Activated T-helper 2 cell treated with anti-CD3 and anti-CD28 coated beads, Interferon-gamma antibody, Interleukin-2, Interleukin-4, amounts not matched to agents 10 μg/mL and 5 μg/mL and 100 μg/mL, durations not matched to agents 14 hours and 24 hours and 36 hours (primary cell): ENCODE data around the gene CCDC136. TPM values are rescaled to one million over a fixed set of nuclear protein-coding genes. Genes with fewer than 3 reads are reported as not detected.

Experiments
- DNase-seq: peaks from one replicate; pipeline ENCODE4 v3.0.0; 2021; ENCODE audit warnings: low spot score
- H3K27ac Mint-ChIP-seq: one replicate; pipeline ENCODE4 v1.8.0; 2021; ENCODE audit warnings: mixed read lengths
- H3K27me3 Mint-ChIP-seq: one replicate; pipeline ENCODE4 v1.8.0; 2021; ENCODE audit warnings: low read depth, mixed read lengths
- H3K36me3 Mint-ChIP-seq: one replicate; pipeline ENCODE4 v1.8.0; 2021; ENCODE audit warnings: low read depth, mixed read lengths
- H3K4me1 Mint-ChIP-seq: one replicate; pipeline ENCODE4 v1.8.0; 2021; ENCODE audit warnings: low read depth, mixed read lengths
- H3K4me3 Mint-ChIP-seq: one replicate; pipeline ENCODE4 v1.8.0; 2021; ENCODE audit warnings: low read depth, mild to moderate bottlenecking, moderate library complexity, mixed read lengths
- H3K9me3 Mint-ChIP-seq: one replicate; pipeline ENCODE4 v1.8.0; 2021; ENCODE audit warnings: mixed read lengths
- intact Hi-C: fragments of 100-400 bp; cut with micrococcal nuclease; formaldehyde crosslinking; loops from one replicate; pipeline ENCODE4 v1.15.1; 2023
- total RNA-seq: library from RNA; stranded (reverse); gene quantifications from 2 replicates; pipeline ENCODE4 v1.2.3, GENCODE V29; 2022

Gene CCDC136
- total RNA-seq, 1 donor from 2014 or later = 15.5 TPM

GRCh38 chr7:128815289-128815942, 23.6 kb downstream of the CCDC136 start:
- H3K9me3 Mint-ChIP-seq = no peaks in the 10 kb centered on the region
- no peak overlapping the region for H3K27ac Mint-ChIP-seq
- DNase-seq = no peak
- H3K36me3 Mint-ChIP-seq = no peaks in the 10 kb centered on the region
- H3K4me1 Mint-ChIP-seq = no peaks in the 10 kb centered on the region
- intact Hi-C loops = no loop called here
- peaks cover 11% of the 10 kb centered on the region for H3K27me3 Mint-ChIP-seq
- H3K4me3 Mint-ChIP-seq = no peak overlapping the region

- no peaks in the 10 kb centered on the region for H3K9me3 Mint-ChIP-seq
- intact Hi-C loops = no loop called here
- H3K4me3 Mint-ChIP-seq = no peak overlapping the region
- no peaks in the 10 kb centered on the region for H3K36me3 Mint-ChIP-seq
- DNase-seq = no peak
- H3K4me1 Mint-ChIP-seq = no peaks in the 10 kb centered on the region
- H3K27me3 Mint-ChIP-seq = peaks cover 11% of the 10 kb centered on the region
- no peak overlapping the region for H3K27ac Mint-ChIP-seq
Observed at GRCh38 chr7:128818694-128819093, 26.9 kb downstream of the CCDC136 start.

GRCh38 chr7:128821724-128822123, 30.0 kb downstream of the CCDC136 start:
- peaks cover 8% of the 10 kb centered on the region for H3K27me3 Mint-ChIP-seq
- no peak for DNase-seq
- no peaks in the 10 kb centered on the region for H3K9me3 Mint-ChIP-seq
- no peak overlapping the region for H3K4me3 Mint-ChIP-seq
- no peaks in the 10 kb centered on the region for H3K36me3 Mint-ChIP-seq
- intact Hi-C loops = no loop called here
- H3K4me1 Mint-ChIP-seq = no peaks in the 10 kb centered on the region
- no peak overlapping the region for H3K27ac Mint-ChIP-seq

- H3K4me1 Mint-ChIP-seq = peaks cover 4% of the 10 kb centered on the region
- peaks cover 28% of the 10 kb centered on the region for H3K27me3 Mint-ChIP-seq
- no peaks in the 10 kb centered on the region for H3K36me3 Mint-ChIP-seq
- no peak overlapping the region for H3K27ac Mint-ChIP-seq
- no peaks in the 10 kb centered on the region for H3K9me3 Mint-ChIP-seq
- H3K4me3 Mint-ChIP-seq = no peak overlapping the region
- no peak for DNase-seq
- intact Hi-C loops = no loop called here
Observed at GRCh38 chr7:128826512-128826911, 34.7 kb downstream of the CCDC136 start.

- H3K9me3 Mint-ChIP-seq = no peaks in the 10 kb centered on the region
- no peak overlapping the region for H3K27ac Mint-ChIP-seq
- intact Hi-C loops = no loop called here
- DNase-seq = no peak
- H3K27me3 Mint-ChIP-seq = peaks cover 31% of the 10 kb centered on the region
- peaks cover 6% of the 10 kb centered on the region for H3K4me1 Mint-ChIP-seq
- H3K4me3 Mint-ChIP-seq = no peak overlapping the region
- H3K36me3 Mint-ChIP-seq = no peaks in the 10 kb centered on the region
Observed at GRCh38 chr7:128826916-128827247, 35.1 kb downstream of the CCDC136 start.

- Mint-ChIP-seq H3K27ac (no peak overlapping the region), H3K9me3 (no peaks in the 10 kb centered on the region), H3K4me1 (peaks cover 6% of the 10 kb centered on the region), H3K36me3 (no peaks in the 10 kb centered on the region), H3K27me3 (peaks cover 34% of the 10 kb centered on the region), H3K4me3 (no peak overlapping the region)
- intact Hi-C loops = no loop called here
- no peak for DNase-seq
Observed at GRCh38 chr7:128827248-128827958, 35.6 kb downstream of the CCDC136 start.

- no peaks in the 10 kb centered on the region for H3K9me3 Mint-ChIP-seq
- H3K27ac Mint-ChIP-seq = no peak overlapping the region
- H3K4me1 Mint-ChIP-seq = peaks cover 6% of the 10 kb centered on the region
- DNase-seq = no peak
- peaks cover 40% of the 10 kb centered on the region for H3K27me3 Mint-ChIP-seq
- no peak overlapping the region for H3K4me3 Mint-ChIP-seq
- intact Hi-C loops = no loop called here
- H3K36me3 Mint-ChIP-seq = no peaks in the 10 kb centered on the region
Observed at GRCh38 chr7:128827971-128828711, 36.4 kb downstream of the CCDC136 start.

GRCh38 chr7:128829391-128830166, 37.8 kb downstream of the CCDC136 start:
- Mint-ChIP-seq H3K4me3 (no peak overlapping the region), H3K36me3 (no peaks in the 10 kb centered on the region), H3K4me1 (peaks cover 6% of the 10 kb centered on the region), H3K27ac (no peak overlapping the region), H3K27me3 (peaks cover 45% of the 10 kb centered on the region), H3K9me3 (no peaks in the 10 kb centered on the region)
- no peak for DNase-seq
- intact Hi-C loops = no loop called here

GRCh38 chr7:128830231-128831177, 38.7 kb downstream of the CCDC136 start, which contains the start of gene FLNC:
FLNC (plus strand) TSS chr7:128830406; CDS start chr7:128830638, 232 bp downstream.
- Mint-ChIP-seq H3K4me1 (peaks cover 6% of the 10 kb centered on the region), H3K4me3 (peak within 1 kb of the TSS; percentile 17), H3K27me3 (peaks cover 46% of the 10 kb centered on the region), H3K9me3 (no peaks in the 10 kb centered on the region), H3K27ac (no peak within 1 kb of the TSS), H3K36me3 (no peaks in the 10 kb centered on the region)
- no peak for DNase-seq
- intact Hi-C loops = no loop called here

GRCh38 chr7:128831178-128831993, 39.6 kb downstream of the CCDC136 start:
- no peak for DNase-seq
- Mint-ChIP-seq H3K4me1 (peaks cover 6% of the 10 kb centered on the region), H3K9me3 (no peaks in the 10 kb centered on the region), H3K36me3 (no peaks in the 10 kb centered on the region), H3K27me3 (peaks cover 46% of the 10 kb centered on the region), H3K4me3 (peak overlapping the region; percentile 17), H3K27ac (no peak overlapping the region)
- intact Hi-C loops = no loop called here
